RWPE2 (cell line): ENCODE results near the gene CIITA.

ENCODE experiments used
- ATAC-seq: fragments of 200-7000 bp; cut with Tn5 transposase; 3 replicates; pipeline ENCODE4 v1.9.1; 2021; ENCODE audit warnings: low read depth
- DNase-seq: peaks from one replicate; pipeline ENCODE4 v3.0.0-alpha.2; 2020; ENCODE audit warnings: low spot score
- H3K27ac ChIP-seq: fragments of 450-650 bp; 2 replicates; pipeline ENCODE4 v1.5.1; 2017; ENCODE audit warnings: mild to moderate bottlenecking; ENCODE audit not compliant: poor library complexity, severe bottlenecking
- H3K27me3 ChIP-seq: fragments of 250-450 bp; sonication (Bioruptor Pico); 2 replicates; pipeline ENCODE4 v1.5.1; 2021; ENCODE audit warnings: mild to moderate bottlenecking, moderate library complexity; ENCODE audit not compliant: insufficient read depth, poor library complexity, severe bottlenecking
- H3K36me3 ChIP-seq: fragments of 250-450 bp; sonication (Bioruptor Pico); 2 replicates; pipeline ENCODE4 v1.5.1; 2020; ENCODE audit warnings: low read depth, mild to moderate bottlenecking, moderate library complexity
- H3K4me1 ChIP-seq: fragments of 250-450 bp; sonication (Bioruptor Pico); 2 replicates; pipeline ENCODE4 v1.5.1; 2021; ENCODE audit warnings: mild to moderate bottlenecking, moderate library complexity; ENCODE audit not compliant: insufficient read depth, poor library complexity, severe bottlenecking
- H3K4me3 ChIP-seq: fragments of 250-450 bp; sonication (Bioruptor Pico); 2 replicates; pipeline ENCODE4 v1.5.1; 2021; ENCODE audit warnings: mild to moderate bottlenecking, moderate library complexity; ENCODE audit not compliant: severe bottlenecking
- H3K9me3 ChIP-seq: fragments of 250-450 bp; sonication (Bioruptor Pico); 2 replicates; pipeline ENCODE4 v1.5.1; 2021; ENCODE audit warnings: mild to moderate bottlenecking, moderate library complexity; ENCODE audit not compliant: severe bottlenecking
- TF ChIP-seq, protein P1 (sequence below): fragments of 450-650 bp; IDR thresholded peaks from one replicate; pipeline ENCODE4 v1.5.1; 2017; ENCODE audit warnings: mild to moderate bottlenecking, moderate library complexity; ENCODE audit not compliant: poor library complexity, severe bottlenecking

The CIITA gene

GRCh38 chr16:10883004-10883403 lies 6.0 kb downstream of the CIITA start:
- DNase-seq, result no peak
- Histone ChIP-seq H3K4me1 (no peaks in the 10 kb centered on the region), H3K9me3 (no peaks in the 10 kb centered on the region), H3K4me3 (no peak overlapping the region), H3K27me3 (peaks cover 17% of the 10 kb centered on the region), H3K27ac (no peak overlapping the region), H3K36me3 (no peaks in the 10 kb centered on the region)
- TF ChIP-seq, protein P1, sequence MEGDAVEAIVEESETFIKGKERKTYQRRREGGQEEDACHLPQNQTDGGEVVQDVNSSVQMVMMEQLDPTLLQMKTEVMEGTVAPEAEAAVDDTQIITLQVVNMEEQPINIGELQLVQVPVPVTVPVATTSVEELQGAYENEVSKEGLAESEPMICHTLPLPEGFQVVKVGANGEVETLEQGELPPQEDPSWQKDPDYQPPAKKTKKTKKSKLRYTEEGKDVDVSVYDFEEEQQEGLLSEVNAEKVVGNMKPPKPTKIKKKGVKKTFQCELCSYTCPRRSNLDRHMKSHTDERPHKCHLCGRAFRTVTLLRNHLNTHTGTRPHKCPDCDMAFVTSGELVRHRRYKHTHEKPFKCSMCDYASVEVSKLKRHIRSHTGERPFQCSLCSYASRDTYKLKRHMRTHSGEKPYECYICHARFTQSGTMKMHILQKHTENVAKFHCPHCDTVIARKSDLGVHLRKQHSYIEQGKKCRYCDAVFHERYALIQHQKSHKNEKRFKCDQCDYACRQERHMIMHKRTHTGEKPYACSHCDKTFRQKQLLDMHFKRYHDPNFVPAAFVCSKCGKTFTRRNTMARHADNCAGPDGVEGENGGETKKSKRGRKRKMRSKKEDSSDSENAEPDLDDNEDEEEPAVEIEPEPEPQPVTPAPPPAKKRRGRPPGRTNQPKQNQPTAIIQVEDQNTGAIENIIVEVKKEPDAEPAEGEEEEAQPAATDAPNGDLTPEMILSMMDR, result no peak
- ATAC-seq, result no peak

GRCh38 chr16:10885246-10885645 lies 8.2 kb downstream of the CIITA start:
- TF ChIP-seq, protein P1, result no peak
- Histone ChIP-seq H3K36me3 (no peaks in the 10 kb centered on the region), H3K4me1 (no peaks in the 10 kb centered on the region), H3K27me3 (no peaks in the 10 kb centered on the region), H3K27ac (no peak overlapping the region), H3K4me3 (no peak overlapping the region), H3K9me3 (no peaks in the 10 kb centered on the region)
- DNase-seq (no peak), ATAC-seq (no peak)

DNA sequence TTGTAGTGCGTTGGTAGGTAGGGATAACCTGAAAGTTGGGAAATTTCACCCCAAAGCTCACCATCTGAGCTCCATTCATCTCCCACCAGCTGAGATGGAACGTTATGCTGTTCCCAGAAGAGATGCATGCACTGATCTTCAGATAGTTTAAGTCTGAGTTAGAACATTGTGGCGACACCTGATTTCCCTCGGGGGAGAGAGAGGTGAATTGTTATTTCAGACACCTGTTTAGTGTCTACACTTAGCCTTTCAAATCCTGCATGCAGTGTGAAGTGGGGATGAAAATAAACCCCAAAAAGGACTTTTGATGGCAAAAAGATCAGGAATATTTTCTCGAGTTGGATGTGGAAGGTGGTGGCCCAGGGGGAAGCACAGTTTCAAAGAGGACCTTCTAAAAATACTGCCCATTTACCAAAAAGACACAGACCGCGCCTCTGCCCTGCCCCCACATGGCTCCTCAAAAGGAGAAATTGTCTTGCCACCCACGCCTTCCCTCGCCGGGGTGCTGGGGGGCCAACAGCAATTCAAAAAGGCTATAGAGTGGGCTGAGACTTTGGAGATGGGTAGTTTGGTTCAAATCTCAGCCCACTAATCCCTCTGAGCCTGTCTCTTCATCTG lies 11.4 kb downstream of the CIITA start:
- TF ChIP-seq, protein P1, result no peak
- Histone ChIP-seq H3K27ac (no peak overlapping the region), H3K9me3 (no peaks in the 10 kb centered on the region), H3K4me3 (no peak overlapping the region), H3K4me1 (no peaks in the 10 kb centered on the region), H3K27me3 (no peaks in the 10 kb centered on the region), H3K36me3 (no peaks in the 10 kb centered on the region)
- DNase-seq (no peak), ATAC-seq (no peak)

- no peaks in the 10 kb centered on the region for H3K27me3 ChIP-seq
- TF ChIP-seq, protein P1, result no peak
- H3K4me3 ChIP-seq, result no peak overlapping the region
- ATAC-seq, result no peak
- H3K27ac ChIP-seq, result no peak overlapping the region
- no peaks in the 10 kb centered on the region for H3K36me3 ChIP-seq
- no peaks in the 10 kb centered on the region for H3K9me3 ChIP-seq
- no peak for DNase-seq
- no peaks in the 10 kb centered on the region for H3K4me1 ChIP-seq
Measured at GRCh38 chr16:10889855-10890254, 12.9 kb downstream of the CIITA start.

GRCh38 chr16:10892782-10893318 lies 15.8 kb downstream of the CIITA start:
- Histone ChIP-seq H3K9me3 (no peaks in the 10 kb centered on the region), H3K27ac (no peak overlapping the region), H3K4me3 (no peak overlapping the region), H3K36me3 (no peaks in the 10 kb centered on the region), H3K4me1 (no peaks in the 10 kb centered on the region), H3K27me3 (no peaks in the 10 kb centered on the region)
- ATAC-seq (no peak), DNase-seq (no peak)
- TF ChIP-seq, protein P1, result no peak
